H1 (cell line): ENCODE results near the gene CARD14. TPM values are rescaled to one million over a fixed set of nuclear protein-coding genes. Genes with fewer than 3 reads are reported as not detected.

Experiments used
- CTCF ChIA-PET: fragments of 300-600 bp; sonication (Branson Sonifier 250); formaldehyde crosslinking; loops from one replicate; lab custom pipeline; 2021; ENCODE audit not compliant: partially characterized antibody; lab: Charles Lee
- POLR2A ChIA-PET: fragments of 300-600 bp; sonication (Branson Sonifier 250); formaldehyde crosslinking; loops from one replicate; lab custom pipeline; 2021; ENCODE audit warnings: inconsistent platforms; ENCODE audit not compliant: partially characterized antibody; lab: Charles Lee
- DNase-seq, 2 experiments: peaks; one replicate each; pipeline versions ENCODE4 v3.0.0 to v3.0.0-alpha.2; 2010 to 2022; ENCODE audit warnings: low spot score in 2 of 2, low read depth in 1 of 2, mixed read lengths in 1 of 2
- FAIRE-seq: peaks from 2 replicates; lab custom pipeline; 2011; peaks lifted over from hg19 to GRCh38; lab: Jason Lieb, UNC
- H2AFZ ChIP-seq: 2 replicates; pipeline ENCODE4 v1.8.1; 2012; ENCODE audit warnings: low read length, inconsistent platforms
- H2AK5ac ChIP-seq: 2 replicates; pipeline ENCODE4 v1.6.1; 2013; ENCODE audit warnings: low read depth, low read length
- H2BK120ac ChIP-seq: replicated peaks from 2 replicates; pipeline ENCODE3; 2013; ENCODE audit warnings: low read depth, low read length, inconsistent platforms
- H2BK12ac ChIP-seq: 2 replicates; pipeline ENCODE4 v1.6.1; 2013; ENCODE audit warnings: low read depth, low read length
- H2BK15ac ChIP-seq: 2 replicates; pipeline ENCODE4 v1.6.1; 2013; ENCODE audit warnings: low read length
- H2BK20ac ChIP-seq: 2 replicates; pipeline ENCODE4 v1.6.1; 2013; ENCODE audit warnings: low read length
- H2BK5ac ChIP-seq: 2 replicates; pipeline ENCODE4 v1.6.1; 2013; ENCODE audit warnings: low read depth, low read length
- H3K14ac ChIP-seq: 2 replicates; pipeline ENCODE4 v1.6.1; 2013; ENCODE audit warnings: inconsistent platforms; ENCODE audit not compliant: insufficient read length
- H3K18ac ChIP-seq: 2 replicates; pipeline ENCODE4 v1.6.1; 2013; ENCODE audit warnings: low read length; ENCODE audit errors: extremely low read depth
- H3K23ac ChIP-seq: 2 replicates; pipeline ENCODE4 v1.6.1; 2013; ENCODE audit warnings: inconsistent platforms; ENCODE audit not compliant: insufficient read length
- H3K23me2 ChIP-seq: 2 replicates; pipeline ENCODE4 v1.6.1; 2013; ENCODE audit warnings: low read depth, low read length
- H3K27ac ChIP-seq: 2 replicates; pipeline ENCODE4 v1.6.1; 2011; ENCODE audit warnings: low read depth, low read length, inconsistent platforms
- H3K27me3 ChIP-seq, 4 experiments: replicated peaks in 1 of 4; 1 replicate in 1 of 4; 2 replicates in 3 of 4; pipeline versions ENCODE4 v1.6.1 to v1.8.1; 2011 to 2013; ENCODE audit warnings: low read length in 3 of 4, mild to moderate bottlenecking in 3 of 4, inconsistent platforms in 2 of 4, mixed read lengths in 2 of 4, moderate library complexity in 1 of 4; ENCODE audit not compliant: control insufficient read depth in 3 of 4, insufficient read depth in 3 of 4; ENCODE audit errors: extremely low read depth in 1 of 4
- H3K36me3 ChIP-seq, 4 experiments: 2 replicates each; pipeline versions ENCODE4 v1.6.1 to v1.8.1; 2011 to 2013; ENCODE audit warnings: mild to moderate bottlenecking in 4 of 4, low read length in 3 of 4, moderate library complexity in 2 of 4, control low read depth in 1 of 4, inconsistent platforms in 1 of 4; ENCODE audit not compliant: insufficient read depth in 4 of 4, control insufficient read depth in 2 of 4
- H3K4ac ChIP-seq: replicated peaks from 2 replicates; pipeline ENCODE3; 2013; ENCODE audit warnings: low read length, low read depth, mixed read lengths, inconsistent platforms; ENCODE audit not compliant: insufficient read length
- H3K4me1 ChIP-seq, 4 experiments: replicated peaks in 1 of 4; 1 replicate in 1 of 4; 2 replicates in 3 of 4; pipeline versions ENCODE4 v1.6.1 to v1.8.1; 2011 to 2013; ENCODE audit warnings: low read length in 3 of 4, inconsistent platforms in 2 of 4, mixed read lengths in 1 of 4; ENCODE audit not compliant: insufficient read depth in 4 of 4, control insufficient read depth in 3 of 4
- H3K4me2 ChIP-seq, 2 experiments: 2 replicates each; pipeline versions ENCODE4 v1.6.1 to v1.8.1; 2011 to 2013; ENCODE audit warnings: low read depth in 2 of 2, low read length in 2 of 2, control low read depth in 1 of 2, inconsistent platforms in 1 of 2, mild to moderate bottlenecking in 1 of 2; ENCODE audit not compliant: insufficient read depth in 1 of 2
- H3K4me3 ChIP-seq, 4 experiments: fragments of 200-600, 300-600 bp in 1 of 4; sonication (generic), shearing (Covaris generic), sonication (Bioruptor Twin) in 1 of 4; 2 replicates each; pipeline versions ENCODE4 v1.5.1 to v1.8.1; 2011 to 2016; ENCODE audit warnings: low read length in 4 of 4, low read depth in 3 of 4, control low read depth in 2 of 4, inconsistent platforms in 2 of 4, mild to moderate bottlenecking in 2 of 4, mixed read lengths in 1 of 4, moderate library complexity in 1 of 4; ENCODE audit not compliant: insufficient read depth in 2 of 4; ENCODE audit errors: extremely low read depth in 1 of 4
- H3K56ac ChIP-seq: replicated peaks from 2 replicates; pipeline ENCODE3; 2013; ENCODE audit warnings: low read depth, mild to moderate bottlenecking, mixed read lengths, low read length, inconsistent platforms; ENCODE audit not compliant: insufficient read length
- H3K79me1 ChIP-seq: 2 replicates; pipeline ENCODE4 v1.6.1; 2013; ENCODE audit warnings: low read depth, low read length, control low read depth
- H3K79me2 ChIP-seq, 2 experiments: 2 replicates each; pipeline versions ENCODE4 v1.6.1 to v1.8.1; 2012 to 2013; ENCODE audit warnings: low read length in 2 of 2, mild to moderate bottlenecking in 2 of 2, inconsistent platforms in 1 of 2; ENCODE audit not compliant: insufficient read depth in 2 of 2, control insufficient read depth in 1 of 2
- H3K9ac ChIP-seq, 4 experiments: replicated peaks in 1 of 4; 1 replicate in 1 of 4; 2 replicates in 3 of 4; pipeline versions ENCODE4 v1.6.1 to v1.8.1; 2011 to 2013; ENCODE audit warnings: low read depth in 3 of 4, low read length in 3 of 4, control low read depth in 2 of 4, mild to moderate bottlenecking in 2 of 4, moderate library complexity in 2 of 4, inconsistent platforms in 1 of 4; ENCODE audit errors: extremely low read depth in 1 of 4
- H3K9me3 ChIP-seq, 2 experiments: 2 replicates each; pipeline versions ENCODE4 v1.6.1 to v1.8.1; 2012 to 2013; ENCODE audit warnings: mild to moderate bottlenecking in 2 of 2, moderate library complexity in 2 of 2, control low read depth in 1 of 2, inconsistent platforms in 1 of 2, low read depth in 1 of 2, low read length in 1 of 2, mixed read lengths in 1 of 2; ENCODE audit not compliant: insufficient read depth in 2 of 2
- H4K20me1 ChIP-seq, 2 experiments: replicated peaks in 1 of 2; 2 replicates each; pipeline versions ENCODE3 to v1.8.1; 2011 to 2013; ENCODE audit warnings: inconsistent platforms in 2 of 2, low read length in 2 of 2, mild to moderate bottlenecking in 1 of 2; ENCODE audit not compliant: insufficient read depth in 2 of 2, control insufficient read depth in 1 of 2
- H4K5ac ChIP-seq: 2 replicates; pipeline ENCODE4 v1.6.1; 2013; ENCODE audit warnings: low read length, low read depth, mixed read lengths, inconsistent platforms; ENCODE audit not compliant: insufficient read length
- H4K8ac ChIP-seq: 2 replicates; pipeline ENCODE4 v1.8.0; 2013; ENCODE audit warnings: mild to moderate bottlenecking, moderate library complexity, low read length, inconsistent platforms; ENCODE audit not compliant: insufficient read depth; ENCODE audit errors: extremely low read depth
- H4K91ac ChIP-seq: replicated peaks from 2 replicates; pipeline ENCODE3; 2013; ENCODE audit warnings: low read length, mixed read lengths, inconsistent platforms; ENCODE audit not compliant: insufficient read length
- CHD2 ChIP-seq: IDR thresholded peaks from 2 replicates; pipeline ENCODE4 v1.6.1; 2012; ENCODE audit warnings: low read length, improper control_type of control experiment
- CREB1 ChIP-seq: IDR thresholded peaks from 2 replicates; pipeline ENCODE4 v1.6.1; 2012; ENCODE audit warnings: inconsistent platforms
- CTCF ChIP-seq, 3 experiments: IDR thresholded peaks; 1 replicate in 2 of 3; 2 replicates in 1 of 3; pipeline versions ENCODE4 v1.5.1 to v1.6.1; 2011; ENCODE audit warnings: low read length in 3 of 3, mild to moderate bottlenecking in 3 of 3, inconsistent platforms in 2 of 3, low read depth in 1 of 3, moderate library complexity in 1 of 3; ENCODE audit not compliant: insufficient read depth in 1 of 3; ENCODE audit errors: control extremely low read depth in 1 of 3
- FOSL1 ChIP-seq: IDR thresholded peaks from 2 replicates; pipeline ENCODE4 v1.6.1; 2011; ENCODE audit warnings: mild to moderate bottlenecking, low read depth, low read length, moderate library complexity; ENCODE audit not compliant: insufficient read depth
- HDAC2 ChIP-seq, 2 experiments: fragments of 300-600 bp in 1 of 2; sonication (generic) in 1 of 2; IDR thresholded peaks; 2 replicates each; pipeline ENCODE4 v1.6.1; 2011 to 2012; ENCODE audit warnings: low read depth in 2 of 2, low read length in 2 of 2, mild to moderate bottlenecking in 2 of 2, moderate library complexity in 2 of 2, borderline replicate concordance in 1 of 2, inconsistent platforms in 1 of 2
- JUND ChIP-seq: IDR thresholded peaks from 2 replicates; pipeline ENCODE4 v1.6.1; 2011; ENCODE audit warnings: mild to moderate bottlenecking, improper control_type of control experiment, low read length
- MAX ChIP-seq: IDR thresholded peaks from 2 replicates; pipeline ENCODE4 v1.6.1; 2012; ENCODE audit warnings: inconsistent platforms
- POLR2AphosphoS5 ChIP-seq: IDR thresholded peaks from 2 replicates; pipeline ENCODE4 v1.6.1; 2011; ENCODE audit warnings: low read depth, low read length
- SAP30 ChIP-seq: fragments of 300-600 bp; sonication (generic); IDR thresholded peaks from 2 replicates; pipeline ENCODE4 v1.7.1; 2012; ENCODE audit warnings: low read length, moderate library complexity, mild to moderate bottlenecking, inconsistent platforms; ENCODE audit not compliant: insufficient read depth, insufficient replicate concordance
- SIRT6 ChIP-seq: IDR thresholded peaks from one replicate; pipeline ENCODE4 v1.7.1; 2012; ENCODE audit warnings: low read length, inconsistent platforms
- SP4 ChIP-seq: IDR thresholded peaks from 2 replicates; pipeline ENCODE4 v1.6.1; 2012; ENCODE audit warnings: low read length, inconsistent platforms
- TAF7 ChIP-seq: optimal IDR thresholded peaks from 2 replicates; pipeline ENCODE3; 2011; ENCODE audit warnings: low read depth, mild to moderate bottlenecking, inconsistent platforms, low read length, moderate library complexity, borderline replicate concordance
- WGBS, 2 experiments: shearing (Covaris generic) in 1 of 2; methylation state at CpG; one replicate each; pipeline versions ENCODE4 v1.1.6 to v1.1.7; 2013 to 2015; ENCODE audit warnings: low lambda C conversion rate in 2 of 2, mixed read lengths in 2 of 2, inconsistent platforms in 1 of 2, low coverage in 1 of 2, missing lambda C conversion rate in 1 of 2; ENCODE audit not compliant: insufficient replicate concordance in 2 of 2, insufficient coverage in 1 of 2, insufficient read length in 1 of 2; ENCODE audit errors: extremely low coverage in 1 of 2, missing lambda C conversion rate in 1 of 2; 5-methylcytosine and 5-hydroxymethylcytosine counted together
- polyA plus RNA-seq, 7 experiments: library from polyadenylated mRNA; depleted of rRNA in 3 of 7; stranded (reverse) in 5 of 7; unstranded in 2 of 7; fragments of >200 nt in 5 of 7; fragments of 200-250 nt in 2 of 7; gene quantifications; 1 replicate in 5 of 7; 2 replicates in 1 of 7; 4 replicates in 1 of 7; pipeline versions ENCODE4 v1.2.1 to v1.2.3, GENCODE V29; 2011 to 2013; ENCODE audit warnings: missing spikeins in 2 of 7, mixed read lengths in 2 of 7
- total RNA-seq: library from RNA; stranded (reverse); fragmentation: NEBNext Ultra II Directional; extraction: Animal tissue kit (Norgen Biotek cat#: 25700); gene quantifications from 2 replicates; pipeline ENCODE4 v1.2.1, GENCODE V29; 2021

CARD14 gene
- total and polyA plus RNA-seq, 2 of the 8 experiments (the other 6 are each of a cell fraction or from before 2014, with no cell fraction given) = 0.08 TPM; not detected in 1

GRCh38 chr17:80246266-80246681 lies 76.4 kb downstream of the CARD14 start:
- Histone ChIP-seq H2AK5ac (no peak overlapping the region), H3K56ac (no peak overlapping the region), H2BK12ac (no peak overlapping the region), H2AFZ (no peak overlapping the region), H4K91ac (no peak overlapping the region), H4K20me1 (peaks cover 0 to 3% of the 10 kb centered on the region in 2 experiments), H3K36me3 (peaks cover 0 to 8% (median 5%) of the 10 kb centered on the region in 4 experiments; a peak in 5 of 8 replicates), H3K14ac (no peak overlapping the region), H3K4me1 (no peaks in the 10 kb centered on the region), H3K4me3 (no peak overlapping the region), H3K79me1 (no peaks in the 10 kb centered on the region), H3K23me2 (no peaks in the 10 kb centered on the region), H3K18ac (no peak overlapping the region), H3K23ac (no peak overlapping the region), H3K27ac (no peak overlapping the region), H2BK20ac (no peak overlapping the region), H3K4ac (no peak overlapping the region), H3K79me2 (no peaks in the 10 kb centered on the region), H4K5ac (no peak overlapping the region), H3K4me2 (no peak overlapping the region), H3K9me3 (no peaks in the 10 kb centered on the region; a peak in 1 of 4 replicates), H2BK5ac (no peak overlapping the region), H3K27me3 (no peaks in the 10 kb centered on the region), H3K9ac (no peak overlapping the region), H2BK120ac (no peak overlapping the region), H2BK15ac (no peak overlapping the region), H4K8ac (no peak overlapping the region)
- 95% methylated on average over 8 of the region's 19 CpGs; no CpG with 5 or more reads in 1 of the 2 experiments for WGBS, 2 experiments
- ChIA-PET POLR2A (interaction anchor here (1.0 kb wide), 1 partner anchor 15 kb away, joined by 3 read pairs; no protein-coding TSS in a partner anchor), CTCF (interaction anchor here (1.9 kb wide), 1 partner anchor 17 kb away, joined by 4 read pairs; no protein-coding TSS in a partner anchor)
- no peak for DNase-seq
- no peak for FAIRE-seq
- no peak for TF ChIP-seq FOSL1
- TF ChIP-seq SP4 = no peak
- no peak for TF ChIP-seq JUND
- TF ChIP-seq SIRT6 = no peak
- no peak for TF ChIP-seq MAX
- no peak for TF ChIP-seq SAP30
- no peak for TF ChIP-seq CREB1
- TF ChIP-seq CTCF (IDR thresholded peaks at IDR 0.05; ENCODE audit: control extremely low read depth in 1 of 3, insufficient read depth in 1 of 3, low read depth in 1 of 3, low read length in 3 of 3) = no peak
- no peak for TF ChIP-seq CHD2
- no peak for TF ChIP-seq TAF7
- TF ChIP-seq HDAC2 (IDR thresholded peaks at IDR 0.05; ENCODE audit: borderline replicate concordance in 1 of 2, low read depth in 2 of 2, low read length in 2 of 2) = no peak
- no peak for TF ChIP-seq POLR2AphosphoS5
